ENCODE data around the gene TSN.

TSN gene

GRCh38 chr2:121741450-121741849 is 14.0 kb upstream of the TSN start:
- DNase-seq (ENCODE audit: low spot score) = no peak
- FAIRE-seq = no peak

GRCh38 chr2:121746071-121746578 is 9.3 kb upstream of the TSN start:
- no peak for DNase-seq (ENCODE audit: low spot score)
- FAIRE-seq = peak; percentile 59

GRCh38 chr2:121748202-121748601 is 7.2 kb upstream of the TSN start:
- FAIRE-seq (no peak), DNase-seq (ENCODE audit: low spot score) (no peak)

- DNase-seq (ENCODE audit: low spot score) = no peak
- no peak for FAIRE-seq
These were observed 607 bp upstream of the TSN start for GRCh38 chr2:121754851-121755236.

DNA sequence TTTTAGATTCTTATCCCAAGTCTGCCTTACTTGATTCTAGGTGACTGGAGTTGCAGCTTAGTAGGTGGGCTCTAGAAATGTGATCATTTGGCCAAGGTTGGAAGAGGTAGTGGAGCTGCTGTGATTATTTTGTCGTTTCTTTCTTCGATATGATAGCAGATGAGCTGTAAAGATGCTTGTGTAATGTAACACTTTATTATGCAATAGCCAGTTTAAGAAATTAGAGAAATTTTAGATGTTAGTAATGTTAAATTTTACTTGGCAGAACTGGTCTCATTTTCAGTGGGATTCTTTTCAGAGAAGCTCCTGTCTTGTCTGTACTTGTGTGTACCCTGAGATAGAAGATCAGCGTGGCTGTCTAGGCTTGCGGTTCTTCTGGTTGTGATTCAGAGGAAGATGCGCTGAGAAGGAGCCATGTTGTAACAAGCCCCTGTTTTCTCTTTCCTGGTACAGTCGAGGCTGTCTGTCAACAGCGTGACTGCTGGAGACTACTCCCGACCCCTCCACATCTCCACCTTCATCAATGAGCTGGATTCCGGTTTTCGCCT is 9.3 kb downstream of the TSN start:
- no peak for FAIRE-seq
- DNase-seq (ENCODE audit: low spot score) = no peak

GRCh38 chr2:121766624-121767023 is 11.2 kb downstream of the TSN start:
- no peak for DNase-seq (ENCODE audit: low spot score)
- FAIRE-seq = no peak

GRCh38 chr2:121768143-121768755 is 12.8 kb downstream of the TSN start:
- FAIRE-seq (peak; percentile 30), DNase-seq (ENCODE audit: low spot score) (no peak)

DNA sequence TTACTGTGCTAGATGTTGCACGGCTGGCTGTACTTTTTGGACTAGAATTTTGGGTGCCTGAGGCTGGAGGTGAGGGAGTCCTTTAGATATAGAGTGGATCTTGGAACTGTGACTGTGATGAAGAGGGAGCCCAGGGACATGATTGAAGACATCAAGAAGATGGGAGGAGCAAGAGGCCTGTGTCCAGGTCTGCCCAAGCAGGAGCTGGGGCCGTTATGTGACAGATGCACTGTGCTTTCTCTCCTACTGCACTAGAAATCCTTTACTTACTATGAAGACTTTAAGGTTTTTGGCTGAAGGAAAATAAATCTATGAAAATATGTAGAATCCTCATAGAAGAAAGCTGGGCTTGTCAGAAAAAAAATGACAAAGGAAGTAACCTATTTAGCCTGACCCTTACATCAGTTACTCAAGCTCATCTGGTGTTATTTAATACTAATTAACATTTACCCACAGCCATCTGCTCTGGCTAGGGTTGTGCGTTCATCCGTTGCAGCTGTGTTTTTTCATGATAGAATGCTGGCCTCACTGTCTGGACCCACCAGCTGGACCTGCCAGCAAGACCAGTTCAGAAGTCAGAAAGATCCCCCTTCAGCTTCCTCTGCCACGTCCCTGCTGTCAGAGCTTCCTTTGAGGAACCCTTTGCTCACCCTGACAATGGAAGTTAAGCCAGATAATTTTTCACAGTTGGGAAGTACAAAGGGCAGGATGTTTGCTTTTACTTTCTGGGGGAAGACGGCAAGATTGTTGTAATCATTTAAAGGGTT is 16.7 kb downstream of the TSN start:
- FAIRE-seq (peak; percentile 17), DNase-seq (ENCODE audit: low spot score) (no peak)

- DNase-seq (ENCODE audit: low spot score) (no peak), FAIRE-seq (no peak)
These were observed 18.8 kb downstream of the TSN start for GRCh38 chr2:121774235-121774634.

DNA sequence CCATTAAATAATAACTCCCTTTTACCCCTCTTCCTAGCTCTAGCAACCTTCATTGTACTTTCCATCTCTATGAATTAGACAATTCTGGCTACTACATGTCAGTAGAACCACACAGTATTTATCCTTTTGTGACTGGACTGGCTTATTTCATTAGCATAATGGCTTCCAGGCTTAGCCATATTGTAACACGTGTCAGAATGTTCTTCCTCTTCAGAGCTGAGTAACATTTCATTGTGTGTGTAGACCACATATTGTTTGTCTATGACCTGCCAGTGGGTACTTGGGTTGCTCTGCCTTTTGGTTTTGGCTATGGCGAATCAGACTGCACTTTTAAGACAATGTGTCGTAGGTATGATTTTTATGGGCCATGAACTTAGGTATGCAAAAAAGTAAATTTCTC is 20.9 kb downstream of the TSN start:
- FAIRE-seq = peak; percentile 61
- no peak for DNase-seq (ENCODE audit: low spot score)

DNA sequence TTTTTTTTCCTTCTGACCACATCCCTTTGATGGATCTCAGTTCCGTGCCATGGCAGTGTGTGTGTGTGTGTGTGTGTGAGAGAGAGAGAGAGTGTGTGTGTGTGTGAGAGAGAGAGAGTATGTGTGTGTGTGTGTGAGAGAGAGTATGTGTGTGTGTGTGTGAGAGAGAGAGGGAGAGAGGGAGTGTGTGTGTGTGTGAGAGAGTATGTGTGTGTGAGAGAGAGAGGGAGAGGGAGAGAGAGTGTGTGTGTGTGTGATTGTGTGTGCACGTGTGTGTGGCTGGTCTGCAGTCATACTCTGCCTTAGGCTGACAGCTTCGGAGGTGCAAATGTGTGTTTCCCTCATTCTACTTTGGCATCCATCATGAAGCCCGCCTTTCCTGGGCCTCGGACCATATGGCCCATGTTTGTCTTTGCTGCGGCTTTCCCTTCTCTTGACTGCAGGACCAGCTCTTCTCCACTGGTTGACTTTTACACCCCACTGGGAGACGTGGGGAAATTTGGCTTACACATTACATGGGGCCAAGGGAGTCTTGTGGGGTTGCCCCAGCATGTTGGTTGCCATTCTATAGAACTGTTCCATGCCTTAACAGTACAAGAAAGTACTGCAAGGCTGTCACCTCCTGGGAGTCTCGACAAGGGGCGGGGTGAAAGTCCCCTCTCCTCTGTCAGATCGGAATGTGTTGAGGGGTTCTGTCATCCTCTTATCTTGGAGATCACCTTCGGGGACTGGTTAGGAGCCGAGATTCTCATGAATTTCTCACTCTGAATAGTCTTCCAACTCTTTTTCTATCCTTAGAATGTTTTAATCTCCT is 21.6 kb downstream of the TSN start:
- FAIRE-seq (peak; percentile 94), DNase-seq (ENCODE audit: low spot score) (peak; percentile 50)

DNA sequence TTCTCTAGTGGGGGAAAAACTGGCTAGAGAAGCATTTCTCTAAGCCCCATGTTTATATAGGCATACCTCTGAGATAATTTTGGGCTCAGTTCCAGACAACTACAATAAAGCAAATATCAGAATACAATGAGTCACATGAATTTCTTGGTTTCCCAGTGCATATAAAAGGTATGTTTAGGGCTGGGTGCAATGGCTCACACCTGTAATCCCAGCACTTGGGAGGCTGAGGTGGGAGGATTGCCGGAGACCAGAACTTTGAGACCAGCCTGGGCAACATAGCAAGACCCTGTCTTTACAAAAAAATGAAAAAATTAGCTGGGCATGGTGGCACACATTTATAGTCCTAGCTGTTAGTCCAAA is 22.2 kb downstream of the TSN start:
- FAIRE-seq = no peak

GRCh38 chr2:121778741-121779487 is 23.5 kb downstream of the TSN start:
- FAIRE-seq (peak; percentile 79), DNase-seq (ENCODE audit: low spot score) (peak; percentile 61)

More for the DNA sequence above, 22.2 kb downstream of the TSN start:
- no peak for DNase-seq (ENCODE audit: low spot score)

- DNase-seq (ENCODE audit: low spot score) (no peak), FAIRE-seq (no peak)
These were observed 27.7 kb downstream of the TSN start for GRCh38 chr2:121783180-121783579.

- DNase-seq (ENCODE audit: low spot score) (no peak), FAIRE-seq (no peak)
These were observed 33.2 kb downstream of the TSN start for GRCh38 chr2:121788685-121789084.

DNA sequence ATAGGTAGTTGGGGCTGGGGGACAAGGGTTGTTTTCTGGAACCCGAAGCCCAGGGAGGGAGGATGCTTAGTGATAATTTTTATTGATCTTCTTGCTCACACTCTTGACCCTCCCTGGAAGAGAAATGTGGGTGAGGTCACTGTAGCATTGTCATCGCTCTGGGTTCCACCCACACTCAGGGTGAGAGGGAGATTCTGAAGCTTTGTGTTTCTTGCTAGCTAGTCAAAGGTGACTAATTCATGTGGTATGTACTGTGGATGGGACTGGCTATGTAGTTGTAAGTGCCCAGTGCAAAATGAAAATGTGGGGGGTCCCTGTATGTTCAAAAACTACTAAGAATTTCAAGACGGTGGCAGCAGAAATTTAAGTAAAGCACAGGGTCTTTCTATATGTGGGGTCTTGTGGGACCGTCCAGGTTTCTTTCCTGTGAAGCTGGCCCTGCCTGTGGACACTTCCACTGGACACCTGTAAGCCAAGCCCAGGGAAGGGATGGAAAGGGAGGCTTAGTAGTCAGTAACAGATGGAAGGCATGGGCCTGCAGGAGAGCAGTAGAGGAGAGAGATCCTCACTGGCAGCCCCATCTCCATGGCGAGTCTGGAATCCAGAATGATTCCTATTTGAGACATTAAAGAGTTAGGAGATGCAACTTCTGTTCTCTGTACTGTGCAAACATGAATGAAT is 35.0 kb downstream of the TSN start:
- DNase-seq (ENCODE audit: low spot score) (peak; percentile 95), FAIRE-seq (peak; percentile 97)

DNA sequence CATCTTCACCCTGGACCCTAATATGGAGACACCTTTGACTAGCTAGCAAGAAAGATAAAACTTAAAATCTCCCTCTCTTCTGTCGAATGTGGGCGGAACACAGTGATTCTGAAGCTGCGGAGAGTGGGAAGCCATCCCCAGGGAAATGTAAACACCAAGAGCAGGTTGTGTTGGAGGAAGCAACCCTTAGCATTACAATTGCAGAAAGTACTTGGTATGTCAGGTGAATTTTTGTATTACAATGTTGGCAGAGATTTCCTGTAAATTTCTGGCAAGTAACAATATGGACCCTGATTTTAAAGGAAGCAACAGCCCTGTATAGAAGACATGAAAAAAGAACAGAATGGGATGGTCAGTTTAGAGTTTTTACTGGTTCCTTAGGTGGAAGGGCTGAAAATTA is 35.8 kb downstream of the TSN start:
- DNase-seq (ENCODE audit: low spot score) (no peak), FAIRE-seq (peak; percentile 84)

DNA sequence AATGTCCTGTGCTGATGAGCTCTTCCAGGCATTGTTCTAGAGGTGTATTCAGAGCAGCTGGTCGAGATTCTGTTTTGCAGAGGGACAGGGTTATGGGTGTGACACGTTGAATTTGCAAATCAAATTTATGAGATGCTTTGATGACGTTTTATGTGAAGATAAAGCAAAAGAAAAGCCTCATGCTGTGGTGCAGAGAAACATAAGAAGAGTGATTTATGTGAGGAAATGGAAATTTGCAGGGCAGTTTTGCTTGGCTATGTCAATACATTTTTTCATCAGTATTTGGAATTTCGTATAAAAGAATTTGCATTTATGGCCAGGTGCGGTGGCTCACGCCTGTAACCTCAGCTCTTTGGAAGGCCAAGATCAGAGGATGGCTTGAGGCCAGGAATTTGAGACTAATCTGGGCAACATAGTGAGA is 36.4 kb downstream of the TSN start:
- FAIRE-seq (no peak), DNase-seq (ENCODE audit: low spot score) (peak; percentile 61)

DNA sequence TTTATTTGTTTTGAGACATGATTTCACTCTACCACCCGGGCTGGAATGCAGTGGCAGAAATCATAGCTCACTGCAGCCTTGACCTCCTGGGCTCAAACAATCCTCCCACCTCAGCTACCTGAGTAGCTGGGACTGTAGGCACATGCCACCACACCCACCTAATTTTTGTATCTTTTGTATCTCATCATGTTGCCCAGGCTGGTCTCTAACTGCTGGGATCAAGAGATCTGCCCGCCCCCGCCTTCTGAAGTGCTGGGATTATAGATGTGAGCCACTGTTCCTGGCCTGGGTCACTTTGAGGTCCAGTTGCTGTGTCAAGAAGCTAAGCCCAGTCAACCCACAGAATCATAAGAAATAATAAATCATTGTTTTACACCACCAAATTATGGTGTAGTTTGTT is 38.4 kb downstream of the TSN start:
- DNase-seq (ENCODE audit: low spot score) = no peak
- no peak for FAIRE-seq

- FAIRE-seq (peak; percentile 95), DNase-seq (ENCODE audit: low spot score) (no peak)
These were observed 38.8 kb downstream of the TSN start for GRCh38 chr2:121794233-121794632.

GRCh38 chr2:121796239-121796638 is 40.8 kb downstream of the TSN start:
- DNase-seq (ENCODE audit: low spot score) (no peak), FAIRE-seq (no peak)
